ENCODE results near the gene DRAP1. TPM values are rescaled to one million over a fixed set of nuclear protein-coding genes. Genes with fewer than 3 reads are reported as not detected.

The DRAP1 gene
- total and polyA plus RNA-seq, 9 of the 15 experiments (the other 6 are each of a cell fraction or from before 2014, with no cell fraction given) = 9.6 to 200 (median 92.9) TPM

DNA sequence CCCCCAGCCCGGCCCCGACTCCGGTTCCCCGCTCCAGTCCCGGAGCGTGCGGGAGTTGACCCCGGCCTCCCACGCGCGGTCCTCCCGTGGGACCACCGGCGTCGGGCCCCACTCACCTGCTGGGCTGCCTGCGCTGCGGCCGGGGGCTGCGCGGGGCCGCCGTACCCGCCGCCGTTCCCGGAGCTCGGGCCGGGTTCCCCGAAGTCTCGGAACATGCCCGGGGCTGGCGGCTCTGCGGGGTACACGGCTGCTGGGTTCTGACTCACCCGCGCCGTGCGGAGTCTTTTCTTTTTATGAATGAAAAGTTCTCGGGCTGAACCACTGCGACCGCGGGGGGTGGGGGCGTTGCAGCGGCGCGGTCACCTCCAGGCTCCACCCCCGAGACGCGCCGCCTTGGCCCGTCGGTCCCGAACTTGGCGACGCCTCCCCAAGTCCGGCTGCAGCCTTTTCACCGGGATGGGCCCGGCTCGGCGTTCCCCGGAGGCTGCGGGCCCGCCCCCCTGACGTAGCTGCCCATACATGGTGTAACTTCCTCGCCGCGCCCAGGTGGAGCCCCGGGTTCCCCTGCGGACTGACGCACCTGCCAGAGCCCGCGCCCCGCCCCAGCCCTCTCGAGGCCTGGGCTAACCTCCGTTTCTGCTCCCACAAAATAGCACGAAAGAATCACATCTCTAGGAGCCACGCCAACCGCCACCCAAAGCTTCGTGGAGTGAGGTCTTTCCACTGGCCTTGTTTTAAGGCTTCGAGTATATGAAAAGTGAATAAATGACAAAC is 18.9 kb upstream of the DRAP1 start, which contains the start of gene FOSL1 (continued):
- TF ChIP-seq ZNF23 (CRISPR knock-in tag; IDR thresholded peaks at IDR 0.05) (no peak), FOXK1 (CRISPR knock-in tag; IDR thresholded peaks at IDR 0.05; ENCODE audit: borderline replicate concordance) (no peak), RNF219 (CRISPR knock-in tag; IDR thresholded peaks at IDR 0.05) (no peak), ZEB2 (IDR thresholded peaks at IDR 0.05) (peak; percentile 91), CREM (IDR thresholded peaks at IDR 0.05; ENCODE audit: low read depth) (peak; percentile 95), LEF1 (IDR thresholded peaks at IDR 0.05) (no peak), RBM34 (IDR thresholded peaks at IDR 0.05; ENCODE audit: borderline replicate concordance, insufficient read depth, low read length) (no peak), FUS (optimal IDR thresholded peaks at IDR 0.05; ENCODE audit: low read depth, low read length) (peak; percentile 62), TAF9B (IDR thresholded peaks at IDR 0.05; ENCODE audit: partially characterized antibody) (peak; percentile 60), SIX5 (IDR thresholded peaks at IDR 0.05; ENCODE audit: borderline replicate concordance in 1 of 2, insufficient read depth in 1 of 2, low read depth in 1 of 2, low read length in 2 of 2) (peak in 1 of 2 experiments; percentile 33; a peak in 1 of 4 replicates), GTF3C2 (IDR thresholded peaks at IDR 0.05; ENCODE audit: borderline replicate concordance, extremely low read depth, insufficient read length) (no peak), ZBED1 (IDR thresholded peaks at IDR 0.05) (no peak)
- TF ChIP-seq, protein P1, sequence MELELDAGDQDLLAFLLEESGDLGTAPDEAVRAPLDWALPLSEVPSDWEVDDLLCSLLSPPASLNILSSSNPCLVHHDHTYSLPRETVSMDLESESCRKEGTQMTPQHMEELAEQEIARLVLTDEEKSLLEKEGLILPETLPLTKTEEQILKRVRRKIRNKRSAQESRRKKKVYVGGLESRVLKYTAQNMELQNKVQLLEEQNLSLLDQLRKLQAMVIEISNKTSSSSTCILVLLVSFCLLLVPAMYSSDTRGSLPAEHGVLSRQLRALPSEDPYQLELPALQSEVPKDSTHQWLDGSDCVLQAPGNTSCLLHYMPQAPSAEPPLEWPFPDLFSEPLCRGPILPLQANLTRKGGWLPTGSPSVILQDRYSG (tag; conservative IDR thresholded peaks at IDR 0.05; ENCODE audit: low read depth) = no peak
- TF ChIP-seq, protein P2, sequence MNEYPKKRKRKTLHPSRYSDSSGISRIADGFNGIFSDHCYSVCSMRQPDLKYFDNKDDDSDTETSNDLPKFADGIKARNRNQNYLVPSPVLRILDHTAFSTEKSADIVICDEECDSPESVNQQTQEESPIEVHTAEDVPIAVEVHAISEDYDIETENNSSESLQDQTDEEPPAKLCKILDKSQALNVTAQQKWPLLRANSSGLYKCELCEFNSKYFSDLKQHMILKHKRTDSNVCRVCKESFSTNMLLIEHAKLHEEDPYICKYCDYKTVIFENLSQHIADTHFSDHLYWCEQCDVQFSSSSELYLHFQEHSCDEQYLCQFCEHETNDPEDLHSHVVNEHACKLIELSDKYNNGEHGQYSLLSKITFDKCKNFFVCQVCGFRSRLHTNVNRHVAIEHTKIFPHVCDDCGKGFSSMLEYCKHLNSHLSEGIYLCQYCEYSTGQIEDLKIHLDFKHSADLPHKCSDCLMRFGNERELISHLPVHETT (CRISPR knock-in tag; conservative IDR thresholded peaks at IDR 0.05 in 1 of 2, IDR thresholded peaks at IDR 0.05 in 1 of 2) = no peak
- TF ChIP-seq, protein P3, sequence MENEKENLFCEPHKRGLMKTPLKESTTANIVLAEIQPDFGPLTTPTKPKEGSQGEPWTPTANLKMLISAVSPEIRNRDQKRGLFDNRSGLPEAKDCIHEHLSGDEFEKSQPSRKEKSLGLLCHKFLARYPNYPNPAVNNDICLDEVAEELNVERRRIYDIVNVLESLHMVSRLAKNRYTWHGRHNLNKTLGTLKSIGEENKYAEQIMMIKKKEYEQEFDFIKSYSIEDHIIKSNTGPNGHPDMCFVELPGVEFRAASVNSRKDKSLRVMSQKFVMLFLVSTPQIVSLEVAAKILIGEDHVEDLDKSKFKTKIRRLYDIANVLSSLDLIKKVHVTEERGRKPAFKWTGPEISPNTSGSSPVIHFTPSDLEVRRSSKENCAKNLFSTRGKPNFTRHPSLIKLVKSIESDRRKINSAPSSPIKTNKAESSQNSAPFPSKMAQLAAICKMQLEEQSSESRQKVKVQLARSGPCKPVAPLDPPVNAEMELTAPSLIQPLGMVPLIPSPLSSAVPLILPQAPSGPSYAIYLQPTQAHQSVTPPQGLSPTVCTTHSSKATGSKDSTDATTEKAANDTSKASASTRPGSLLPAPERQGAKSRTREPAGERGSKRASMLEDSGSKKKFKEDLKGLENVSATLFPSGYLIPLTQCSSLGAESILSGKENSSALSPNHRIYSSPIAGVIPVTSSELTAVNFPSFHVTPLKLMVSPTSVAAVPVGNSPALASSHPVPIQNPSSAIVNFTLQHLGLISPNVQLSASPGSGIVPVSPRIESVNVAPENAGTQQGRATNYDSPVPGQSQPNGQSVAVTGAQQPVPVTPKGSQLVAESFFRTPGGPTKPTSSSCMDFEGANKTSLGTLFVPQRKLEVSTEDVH (IDR thresholded peaks at IDR 0.05; ENCODE audit: low read depth, partially characterized antibody) = no peak
